Stimulated activated CD8-positive, alpha-beta memory T cell treated with anti-CD3 and anti-CD28 coated beads, Interleukin-4, amount 100 ng/mL, for 48 hours (primary cell): ENCODE results near the gene ACSBG1.

Source experiments
- DNase-seq: peaks from one replicate; pipeline ENCODE4 v3.0.0-alpha.2; 2020

ACSBG1 gene, protein sequence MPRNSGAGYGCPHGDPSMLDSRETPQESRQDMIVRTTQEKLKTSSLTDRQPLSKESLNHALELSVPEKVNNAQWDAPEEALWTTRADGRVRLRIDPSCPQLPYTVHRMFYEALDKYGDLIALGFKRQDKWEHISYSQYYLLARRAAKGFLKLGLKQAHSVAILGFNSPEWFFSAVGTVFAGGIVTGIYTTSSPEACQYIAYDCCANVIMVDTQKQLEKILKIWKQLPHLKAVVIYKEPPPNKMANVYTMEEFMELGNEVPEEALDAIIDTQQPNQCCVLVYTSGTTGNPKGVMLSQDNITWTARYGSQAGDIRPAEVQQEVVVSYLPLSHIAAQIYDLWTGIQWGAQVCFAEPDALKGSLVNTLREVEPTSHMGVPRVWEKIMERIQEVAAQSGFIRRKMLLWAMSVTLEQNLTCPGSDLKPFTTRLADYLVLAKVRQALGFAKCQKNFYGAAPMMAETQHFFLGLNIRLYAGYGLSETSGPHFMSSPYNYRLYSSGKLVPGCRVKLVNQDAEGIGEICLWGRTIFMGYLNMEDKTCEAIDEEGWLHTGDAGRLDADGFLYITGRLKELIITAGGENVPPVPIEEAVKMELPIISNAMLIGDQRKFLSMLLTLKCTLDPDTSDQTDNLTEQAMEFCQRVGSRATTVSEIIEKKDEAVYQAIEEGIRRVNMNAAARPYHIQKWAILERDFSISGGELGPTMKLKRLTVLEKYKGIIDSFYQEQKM

DNA sequence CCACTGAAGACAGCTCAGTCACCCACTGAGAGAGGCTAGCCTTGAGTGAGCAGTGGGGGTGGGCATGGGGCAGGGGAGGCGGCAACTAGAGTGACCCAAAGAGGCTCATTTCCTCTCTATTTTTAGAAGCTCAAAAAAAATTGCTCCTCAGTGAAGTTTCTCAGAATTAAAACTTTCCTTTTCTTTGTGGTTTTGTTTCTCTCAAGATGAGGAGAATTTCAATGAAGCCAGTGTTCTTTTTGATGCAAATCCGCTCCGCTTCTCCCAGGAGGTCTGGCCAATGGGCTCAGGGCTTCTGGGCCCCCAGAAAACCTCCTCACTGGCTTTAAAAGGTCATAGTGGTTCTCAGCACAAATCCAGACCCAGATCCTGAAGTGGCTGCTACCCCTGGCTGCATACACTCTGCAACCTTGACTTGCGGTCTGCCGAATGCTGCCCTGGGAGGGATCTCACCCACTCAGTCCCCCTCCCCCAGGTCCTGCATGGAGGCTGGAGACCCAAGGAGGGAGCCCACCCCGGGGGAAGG lies at the start of gene ACSBG1:
Gene ACSBG1 (minus strand): TSS at position 51 of the 526 bp plus-strand sequence. CDS start 64 bp downstream, outside the sequence.
- DNase-seq, result no peak

DNA sequence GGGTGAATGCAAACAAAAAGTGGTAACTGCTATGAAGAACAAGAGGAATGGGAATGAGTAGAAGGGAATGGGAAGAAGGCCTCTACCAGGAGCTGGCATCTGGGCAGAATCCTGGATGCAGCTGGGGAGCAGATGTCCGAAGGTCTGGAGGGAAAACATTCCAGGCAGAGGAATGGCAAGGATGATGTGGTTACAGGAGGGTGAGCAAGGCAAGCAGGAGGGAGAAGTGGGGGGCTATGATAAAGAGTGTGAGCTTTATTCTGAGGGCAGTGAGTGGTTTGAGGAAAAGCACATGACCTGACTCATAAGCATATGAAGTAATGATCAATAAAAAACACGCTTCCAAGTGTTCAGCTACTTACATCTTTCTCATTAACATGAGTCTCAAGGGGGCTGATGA lies 48.0 kb upstream of the ACSBG1 start:
- DNase-seq, result no peak

DNA sequence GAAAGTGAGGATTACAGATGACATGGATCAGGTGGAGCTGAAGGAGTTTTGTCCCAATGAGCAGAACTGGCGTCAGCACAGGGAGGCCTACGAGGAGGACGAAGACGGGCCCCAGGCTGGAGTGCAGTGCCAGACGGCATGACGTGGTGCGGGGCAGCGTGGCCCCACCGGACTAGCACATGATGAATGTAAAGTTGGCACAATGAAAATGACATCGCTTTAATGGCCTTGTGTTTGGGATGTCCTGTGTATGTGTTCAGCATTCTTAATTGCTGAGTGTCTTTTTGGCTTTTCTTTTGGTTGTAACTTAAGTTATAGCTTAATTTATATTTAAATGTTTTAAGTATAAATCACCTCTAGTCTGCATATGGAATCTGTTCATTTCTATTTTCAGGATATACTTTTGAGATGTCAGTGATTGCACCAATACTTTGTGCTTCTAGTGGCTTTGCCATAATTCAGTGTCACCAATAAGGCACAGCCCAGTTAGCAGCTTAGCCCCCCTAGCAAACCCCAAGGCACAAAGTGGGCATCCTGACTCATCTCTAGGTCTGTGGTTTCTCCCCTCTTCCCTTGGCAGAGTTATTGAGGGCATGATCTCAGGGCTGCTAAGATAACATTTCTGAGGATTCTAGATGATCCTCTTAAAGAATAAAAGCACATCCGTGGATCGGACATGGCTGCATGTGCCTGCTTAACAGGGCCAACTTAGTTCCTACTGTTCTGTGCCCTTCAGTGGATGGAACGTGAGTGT lies 46.1 kb upstream of the ACSBG1 start:
- no peak for DNase-seq

DNA sequence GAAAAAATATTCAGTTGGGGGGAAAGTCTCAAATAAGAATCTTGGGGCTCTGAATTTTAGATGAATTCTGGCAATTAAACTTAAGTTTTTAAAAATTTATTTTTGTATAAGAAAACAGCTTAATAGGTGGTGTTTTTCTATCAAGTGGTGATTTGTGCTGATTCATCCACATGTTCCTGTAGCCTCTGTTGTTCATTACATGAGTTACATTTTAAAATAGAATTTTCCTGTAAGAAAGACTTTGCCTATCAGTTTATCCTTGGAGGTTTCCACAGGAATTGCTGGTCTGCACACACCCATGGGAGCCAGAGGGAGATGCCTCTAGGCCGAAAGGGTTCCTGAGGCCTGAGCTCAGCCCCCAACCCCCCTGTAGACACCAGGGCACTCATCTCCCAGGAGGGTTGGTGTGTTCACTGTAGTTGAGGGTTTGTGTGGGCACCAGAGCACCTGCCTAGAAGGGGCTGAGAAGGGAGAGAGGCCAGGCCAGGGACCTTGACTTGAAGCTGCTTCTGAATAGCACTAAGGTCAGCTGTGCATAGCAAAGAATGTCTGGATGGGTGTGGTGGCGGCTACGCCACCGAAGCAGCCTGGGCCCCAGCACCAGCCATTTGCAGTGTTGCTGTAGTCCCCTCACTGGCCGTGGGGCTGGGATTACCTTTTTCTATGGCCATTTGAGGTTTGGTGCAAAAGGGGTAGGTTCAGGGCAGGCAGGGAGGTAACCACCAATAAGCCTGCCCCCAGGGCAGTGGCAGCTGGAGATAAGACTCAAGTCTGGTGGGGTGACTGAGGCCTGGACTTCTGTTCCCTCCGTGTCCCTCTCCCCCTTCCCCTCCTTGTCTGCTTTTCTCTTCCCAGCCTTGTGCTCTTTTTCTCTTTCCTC lies 41.9 kb upstream of the ACSBG1 start:
- DNase-seq, result no peak

DNA sequence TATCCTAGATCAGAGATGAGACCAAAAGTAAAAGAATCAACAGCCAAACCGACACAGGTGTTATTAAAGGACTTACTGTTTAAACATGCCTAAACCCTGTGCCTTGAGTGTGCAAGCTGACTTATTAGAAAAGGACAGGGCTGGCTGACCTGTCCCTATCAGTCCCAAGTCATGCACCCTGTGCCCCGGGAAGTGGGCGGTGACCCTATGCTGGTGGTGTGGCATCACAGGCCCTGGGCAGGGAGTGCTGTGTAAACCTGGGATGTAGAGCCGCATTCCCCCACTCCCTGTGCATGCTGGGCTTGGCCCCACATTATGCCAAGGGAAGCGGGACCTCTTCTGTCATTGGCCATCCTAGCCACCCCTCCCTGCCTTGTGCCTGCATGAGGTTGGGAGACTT lies 40.6 kb upstream of the ACSBG1 start:
- DNase-seq, result no peak

DNA sequence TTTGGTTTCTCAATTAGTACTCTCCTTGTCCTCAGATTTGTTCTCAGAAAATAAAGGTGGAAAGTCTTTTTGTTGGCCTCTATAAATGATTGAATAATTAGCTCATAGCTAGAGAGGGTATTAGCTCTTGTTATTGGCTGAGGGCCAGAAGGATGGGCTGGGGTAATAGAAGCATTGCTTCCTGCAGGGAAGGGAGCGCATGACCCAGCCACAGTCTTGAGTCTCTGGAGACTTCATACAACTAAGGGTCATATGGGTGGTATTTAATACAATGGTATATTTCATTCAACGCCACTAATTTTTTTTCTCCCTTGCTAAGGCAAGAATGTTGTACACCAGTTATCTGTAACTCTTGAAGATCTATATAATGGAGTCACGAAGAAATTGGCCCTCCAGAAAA lies 38.4 kb upstream of the ACSBG1 start:
- DNase-seq, result no peak

DNA sequence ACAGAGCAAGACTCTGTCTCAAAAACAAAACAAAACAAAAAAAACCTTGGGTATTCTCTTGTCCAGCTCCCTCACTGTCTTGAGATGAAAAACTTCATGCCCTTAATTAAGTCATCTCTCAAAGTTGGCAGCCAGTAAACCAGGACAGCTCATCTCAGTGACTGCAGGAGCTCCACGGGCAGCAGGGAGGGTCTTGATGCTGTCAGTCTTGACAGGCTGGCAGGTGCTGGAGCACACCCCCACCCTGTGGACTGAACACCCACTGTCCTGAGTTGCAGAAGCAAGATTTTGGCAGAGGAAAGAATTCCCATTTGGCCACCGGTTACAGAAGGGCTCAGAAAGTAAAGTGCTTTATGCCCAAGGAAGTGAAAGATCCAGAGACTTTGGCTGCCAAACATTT lies 38.0 kb upstream of the ACSBG1 start:
- no peak for DNase-seq

DNA sequence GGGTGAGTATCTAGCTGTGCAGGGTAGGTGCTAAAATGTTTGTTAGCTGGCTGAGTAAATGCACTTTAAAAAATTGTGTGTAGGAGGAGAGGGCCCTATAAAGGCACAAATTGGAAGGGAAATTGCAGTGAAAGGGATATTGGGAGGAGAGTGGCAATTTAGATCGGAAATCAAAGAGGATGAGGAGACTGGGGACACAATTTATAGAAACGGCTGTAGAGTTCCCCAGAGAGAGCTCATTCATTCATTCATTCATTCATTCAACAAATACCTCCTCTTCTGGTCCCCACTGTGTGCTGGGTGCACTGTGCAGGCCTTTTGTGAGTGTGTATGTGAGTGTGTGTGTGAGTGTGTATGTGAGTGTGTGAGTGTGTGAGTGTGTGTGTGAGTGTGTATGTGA lies 32.4 kb upstream of the ACSBG1 start:
- no peak for DNase-seq

DNA sequence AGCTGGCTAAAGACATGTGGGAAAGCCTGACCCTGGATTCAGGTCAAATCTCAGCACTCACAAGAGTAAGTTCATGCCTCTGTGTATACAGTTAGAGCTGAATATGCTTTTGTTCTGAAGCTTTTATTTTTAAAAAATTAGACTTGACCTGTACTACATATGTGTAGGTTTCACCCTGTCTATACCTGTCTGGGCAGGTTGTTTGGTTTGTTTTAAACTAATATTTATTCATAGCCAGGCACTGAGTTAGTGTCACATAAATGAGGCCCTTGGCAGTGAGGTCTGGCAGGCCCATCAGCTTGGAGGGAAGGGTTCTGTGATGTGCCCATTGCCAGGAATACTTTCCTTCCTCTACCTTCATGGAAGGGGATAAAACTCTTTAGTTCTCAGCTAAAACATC lies 31.9 kb upstream of the ACSBG1 start:
- DNase-seq, result no peak

DNA sequence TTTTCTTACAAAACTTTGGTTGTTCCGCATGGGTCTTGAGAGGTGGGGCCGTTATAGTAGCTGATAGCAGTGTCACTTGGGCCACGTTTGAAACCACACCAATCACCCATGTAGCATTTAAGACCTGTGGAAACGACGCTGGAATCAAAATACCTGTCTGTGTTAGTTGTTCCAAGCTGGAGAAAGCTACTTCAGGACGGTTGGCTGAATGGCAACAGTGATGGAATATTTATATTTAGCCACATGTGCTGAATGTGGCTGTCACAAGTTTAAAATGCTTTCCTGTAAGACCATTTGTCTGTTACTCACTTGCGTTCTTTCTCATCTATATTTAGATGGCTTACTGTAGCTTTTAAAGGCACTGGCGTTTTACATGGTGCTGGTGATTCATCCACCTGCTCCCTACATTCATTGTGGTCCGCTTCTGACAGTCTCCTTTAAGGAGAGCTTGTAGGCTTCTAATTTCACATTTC lies 31.4 kb upstream of the ACSBG1 start:
- no peak for DNase-seq

DNA sequence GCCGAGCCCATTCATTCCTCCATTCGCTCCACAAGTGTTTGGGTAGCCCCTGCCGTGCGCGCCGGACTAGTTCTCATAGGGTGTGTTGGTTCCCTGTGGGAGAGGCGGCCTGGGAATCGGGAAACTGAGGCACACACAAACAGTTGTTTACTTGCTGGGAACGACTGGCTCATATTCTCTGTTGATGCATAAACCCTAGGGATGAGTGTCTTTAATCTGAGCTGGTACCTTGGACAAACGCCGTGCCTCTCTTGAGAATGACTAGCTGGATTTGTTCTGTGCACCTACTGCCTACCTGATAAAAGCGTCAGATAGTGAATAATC lies 30.7 kb upstream of the ACSBG1 start:
- no peak for DNase-seq

DNA sequence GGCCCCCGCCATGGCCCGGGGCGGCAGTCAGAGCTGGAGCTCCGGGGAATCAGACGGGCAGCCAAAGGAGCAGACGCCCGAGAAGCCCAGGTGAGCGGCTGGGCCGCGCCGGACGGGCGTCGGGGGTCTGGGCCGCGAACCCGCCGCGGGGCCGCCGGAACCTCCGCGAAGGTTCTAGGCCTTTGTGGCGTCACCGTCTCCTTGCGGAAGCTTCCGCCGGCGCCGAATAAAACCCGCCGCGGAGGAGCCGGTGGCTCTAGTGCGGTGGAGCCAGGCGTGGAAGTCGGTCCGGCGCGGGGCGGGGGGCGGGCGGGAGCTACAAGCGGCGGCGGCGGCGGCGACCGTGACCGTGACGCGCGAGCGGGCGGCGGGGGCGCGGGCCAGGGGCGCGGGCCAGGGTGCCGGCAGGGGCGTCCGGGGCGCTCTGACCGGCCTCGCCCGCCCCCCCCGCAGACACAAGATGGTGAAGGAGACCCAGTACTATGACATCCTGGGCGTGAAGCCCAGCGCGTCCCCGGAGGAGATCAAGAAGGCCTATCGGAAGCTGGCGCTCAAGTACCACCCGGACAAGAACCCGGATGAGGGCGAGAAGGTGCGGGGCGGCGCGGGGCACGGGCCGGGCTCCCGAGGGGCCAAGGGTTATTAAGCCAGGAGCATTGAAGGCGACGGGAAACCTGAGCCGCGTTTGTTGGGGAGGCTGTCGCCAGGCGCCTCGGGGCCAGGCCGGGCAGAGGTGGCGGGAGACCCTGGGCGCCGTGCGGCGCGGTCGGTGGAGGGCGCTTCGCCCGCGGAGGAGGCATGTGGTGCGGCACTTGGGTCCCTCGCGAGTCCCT lies 30.2 kb upstream of the ACSBG1 start, which contains the start of gene DNAJA4:
Gene DNAJA4 (plus strand): TSS at position 259 of the 833 bp plus-strand sequence. CDS start 202 bp downstream, at position 461.
- peak; percentile 66 for DNase-seq

DNA sequence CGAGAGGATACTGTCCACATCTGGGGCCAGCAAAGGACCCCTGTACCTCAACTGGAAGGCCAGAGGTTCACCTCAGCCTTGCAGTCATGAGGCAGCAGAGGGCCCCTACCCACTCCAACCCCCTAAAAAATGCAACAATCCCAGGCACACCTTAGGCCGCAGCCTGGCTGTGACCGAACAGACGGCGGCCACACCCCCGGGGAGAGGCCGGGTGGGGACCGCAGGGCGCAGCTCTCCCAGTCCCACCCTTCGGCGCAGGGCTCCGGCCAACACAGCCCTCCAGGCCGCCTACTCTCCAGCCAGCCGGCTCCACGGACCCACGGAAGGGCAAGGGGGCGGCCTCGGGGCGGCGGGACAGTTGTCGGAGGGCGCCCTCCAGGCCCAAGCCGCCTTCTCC lies 29.5 kb upstream of the ACSBG1 start:
- no peak for DNase-seq

DNA sequence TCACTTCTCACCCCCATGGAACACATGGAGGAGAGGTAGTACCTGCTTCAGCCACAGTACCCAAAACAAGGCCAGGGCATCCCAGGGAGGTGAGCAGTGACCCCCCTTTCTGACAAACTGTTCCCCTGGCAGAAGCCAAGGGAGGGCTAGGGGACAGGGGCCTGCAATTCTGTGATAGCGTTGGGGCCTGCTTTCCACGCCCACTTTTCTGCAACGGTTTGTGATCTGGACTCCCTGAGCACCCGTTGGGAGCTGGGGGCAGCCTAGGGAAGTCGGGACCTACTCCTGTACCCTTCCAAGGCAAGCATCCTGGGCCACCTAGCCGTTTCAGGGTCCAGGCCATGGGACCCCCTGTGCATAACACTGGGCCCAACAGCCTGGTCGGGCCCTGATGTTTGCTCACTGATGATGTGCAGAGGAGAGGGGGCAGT lies 29.0 kb upstream of the ACSBG1 start:
- DNase-seq, result no peak

DNA sequence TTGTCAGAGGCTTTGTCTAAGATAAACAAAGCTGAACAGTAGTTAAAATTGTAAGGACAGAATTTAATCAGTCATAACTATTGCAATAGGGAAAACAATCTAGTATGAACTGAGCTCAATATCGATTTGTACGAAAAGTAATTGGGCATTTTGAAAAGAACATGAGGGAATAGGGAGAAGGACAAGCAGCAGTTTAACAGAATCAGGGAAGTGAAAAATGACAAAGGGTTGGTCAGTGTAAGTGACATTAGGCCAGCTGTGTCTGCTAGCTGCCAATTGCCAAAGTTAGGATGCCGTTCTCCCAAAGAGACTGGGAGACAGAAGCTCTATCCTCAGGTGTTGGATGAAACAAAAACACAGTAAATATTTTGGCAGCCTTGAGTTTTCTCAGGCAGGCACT lies 26.7 kb upstream of the ACSBG1 start:
- DNase-seq, result no peak

DNA sequence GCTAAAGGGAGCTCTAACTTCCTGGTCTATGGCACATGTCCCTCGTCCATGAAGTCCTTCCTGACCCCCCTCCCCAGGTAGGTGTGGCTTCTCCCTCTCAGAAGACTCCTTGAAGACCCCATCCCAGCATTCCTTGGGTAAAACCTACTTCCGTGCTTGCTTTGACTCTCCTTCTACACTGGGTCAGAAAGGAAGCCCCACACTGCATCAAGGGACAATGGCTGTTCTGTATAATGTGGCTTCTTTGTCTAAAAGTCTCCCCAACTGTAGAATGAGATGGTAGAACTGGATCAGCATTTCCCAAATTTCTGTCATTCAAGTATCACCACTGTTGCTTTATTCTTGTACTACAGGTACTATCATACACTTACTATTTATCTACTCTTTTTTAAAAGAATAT lies 26.1 kb upstream of the ACSBG1 start:
- no peak for DNase-seq

DNA sequence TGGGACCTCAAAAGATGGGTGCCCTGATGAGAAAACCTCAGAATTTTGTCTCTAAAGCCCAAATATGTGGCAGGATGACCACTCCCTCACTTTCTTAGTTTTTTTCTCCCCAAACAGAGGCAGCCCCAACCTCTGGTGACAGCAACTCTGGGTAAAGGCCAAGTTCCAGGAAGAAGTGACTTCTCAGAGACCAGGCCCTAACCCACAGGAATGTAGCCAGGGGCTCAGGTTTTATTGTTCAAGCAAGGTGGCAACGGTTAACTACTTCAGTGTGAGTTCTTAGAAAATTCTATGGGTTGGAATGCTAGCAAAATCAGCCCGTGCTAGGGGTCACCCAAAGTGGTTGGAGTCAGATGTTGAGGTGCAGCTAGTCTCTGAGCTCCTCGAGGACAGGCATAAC lies 24.9 kb upstream of the ACSBG1 start:
- no peak for DNase-seq

DNA sequence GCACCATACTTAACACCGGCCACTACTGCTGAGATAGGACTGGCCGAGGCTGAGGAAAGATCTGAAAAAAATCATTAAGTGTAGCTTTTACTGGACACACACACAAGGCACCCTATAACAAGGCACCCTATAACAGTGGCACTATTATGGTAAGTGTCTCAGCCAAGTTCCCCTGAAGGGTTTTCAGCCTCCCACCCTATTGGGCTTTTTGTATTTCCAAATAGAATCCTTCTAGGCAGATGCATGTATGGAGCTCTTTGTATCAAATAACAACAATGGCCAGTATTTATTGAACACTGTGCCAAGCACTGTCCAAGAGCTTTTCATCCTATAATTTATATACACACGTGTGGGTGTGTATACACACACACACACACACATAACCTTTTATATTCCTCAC lies 23.3 kb upstream of the ACSBG1 start:
- no peak for DNase-seq

DNA sequence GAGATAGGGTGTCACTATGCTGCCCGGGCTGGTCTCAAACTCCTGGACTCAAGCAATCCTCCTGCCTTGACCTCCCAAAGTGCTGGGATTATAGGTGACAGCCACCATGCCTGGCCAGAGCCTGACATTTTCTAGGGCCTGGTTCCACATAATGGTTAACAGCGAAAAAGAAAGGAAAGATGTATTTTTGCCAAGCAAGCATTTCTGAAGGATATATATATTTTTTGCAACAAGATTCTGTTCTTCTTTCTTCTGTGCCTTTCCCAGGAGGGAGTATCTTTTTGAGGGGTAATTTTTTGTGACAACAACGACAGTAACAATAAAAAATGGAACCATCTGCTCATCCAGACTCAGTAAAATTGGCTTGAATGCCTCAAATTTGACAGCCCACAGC lies 21.7 kb upstream of the ACSBG1 start:
- DNase-seq, result no peak

DNA sequence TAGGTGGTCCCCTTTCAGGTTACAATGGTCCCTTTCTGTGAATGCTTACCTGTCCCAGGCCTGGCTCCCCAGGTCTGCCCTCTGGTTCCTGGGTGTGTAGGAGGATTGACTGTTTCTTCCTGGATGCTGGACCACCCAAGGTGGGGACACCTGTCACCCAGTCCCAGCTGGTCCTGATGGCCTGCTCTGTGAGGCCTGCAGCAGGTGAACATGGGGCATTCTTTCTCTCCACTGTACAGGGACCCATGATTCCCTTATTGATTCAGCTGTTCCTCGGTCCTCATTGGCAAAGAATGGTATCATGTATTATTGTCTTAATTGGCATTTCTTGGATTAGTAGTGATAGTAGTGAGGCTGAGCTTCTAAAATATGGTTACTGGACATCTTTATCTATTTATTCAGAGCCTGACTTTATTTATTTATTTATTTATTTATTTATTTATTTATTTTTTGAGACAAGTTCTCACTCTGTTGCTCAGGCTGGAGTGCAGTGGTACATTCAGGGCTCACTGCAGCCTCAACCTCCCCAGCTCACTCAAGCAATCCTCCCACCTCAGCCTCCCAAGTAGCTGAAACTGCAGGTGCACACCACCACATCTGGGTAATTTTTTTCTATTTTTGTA lies 21.2 kb upstream of the ACSBG1 start:
- DNase-seq, result no peak

DNA sequence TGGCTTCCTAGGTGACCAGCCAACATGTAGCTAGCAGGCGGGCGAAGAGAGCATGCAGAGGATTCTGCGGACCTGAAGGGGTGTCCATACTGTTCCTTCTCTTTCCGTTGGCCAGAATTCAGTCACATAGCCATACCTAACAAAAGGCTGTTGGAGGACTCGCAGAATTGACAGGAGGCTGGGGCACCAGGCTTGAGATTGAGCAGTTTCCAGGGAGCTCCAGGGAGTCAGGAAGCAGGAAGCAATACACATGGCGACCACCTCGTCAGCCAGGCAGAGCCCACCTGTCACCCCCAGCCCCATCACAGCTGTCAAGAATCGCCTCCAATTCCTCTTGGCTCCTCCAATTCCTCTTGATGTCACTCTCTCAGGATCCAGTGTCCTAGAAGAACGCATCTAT lies 16.8 kb upstream of the ACSBG1 start:
- no peak for DNase-seq
